HG02970 (cell line): ENCODE results near the gene VIL1.

Experiments
- ATAC-seq: cut with Tn5 transposase; IDR thresholded peaks from one replicate; pipeline ENCODE4 v1.9.1; 2021; ENCODE audit warnings: mild to moderate bottlenecking, moderate library complexity, moderate number of reproducible peaks; ENCODE audit not compliant: unreplicated experiment, low FRiP score

Gene VIL1

GRCh38 chr2:218435003-218435982 lies 16.4 kb downstream of the VIL1 start:
- no peak for ATAC-seq

DNA sequence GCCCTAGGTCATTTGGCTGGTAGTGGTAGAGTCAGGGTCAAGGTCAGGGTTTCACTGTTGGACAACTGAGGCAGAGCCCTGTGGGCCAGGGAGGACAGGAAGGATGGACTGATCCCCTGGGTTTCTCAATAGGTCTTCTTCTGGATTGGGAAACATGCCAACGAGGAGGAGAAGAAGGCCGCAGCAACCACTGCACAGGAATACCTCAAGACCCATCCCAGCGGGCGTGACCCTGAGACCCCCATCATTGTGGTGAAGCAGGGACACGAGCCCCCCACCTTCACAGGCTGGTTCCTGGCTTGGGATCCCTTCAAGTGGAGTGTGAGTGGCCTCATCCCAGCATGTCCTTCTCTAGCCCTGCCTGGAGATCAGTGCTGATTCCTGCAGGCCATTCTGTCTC lies 18.1 kb downstream of the VIL1 start:
- ATAC-seq, result no peak

DNA sequence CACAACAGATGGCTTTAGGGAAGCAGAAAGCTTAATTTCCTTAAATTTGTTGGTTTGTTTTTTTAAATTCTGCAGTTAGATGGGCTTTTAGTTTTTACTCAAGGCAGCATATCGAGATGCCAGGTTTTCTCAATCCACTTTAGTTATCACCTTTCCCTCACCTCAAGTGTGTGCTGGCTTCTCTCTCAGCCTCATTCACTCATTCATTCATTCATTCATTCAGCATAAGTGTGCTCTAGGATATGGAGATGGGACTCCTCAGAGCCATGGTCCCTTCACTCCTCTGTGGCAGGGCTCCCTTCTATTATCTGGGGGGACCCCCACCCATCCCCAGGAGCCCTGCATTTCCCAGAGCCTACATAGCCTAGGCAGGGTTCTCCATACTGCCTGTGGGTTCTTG lies 19.0 kb downstream of the VIL1 start:
- ATAC-seq, result no peak

DNA sequence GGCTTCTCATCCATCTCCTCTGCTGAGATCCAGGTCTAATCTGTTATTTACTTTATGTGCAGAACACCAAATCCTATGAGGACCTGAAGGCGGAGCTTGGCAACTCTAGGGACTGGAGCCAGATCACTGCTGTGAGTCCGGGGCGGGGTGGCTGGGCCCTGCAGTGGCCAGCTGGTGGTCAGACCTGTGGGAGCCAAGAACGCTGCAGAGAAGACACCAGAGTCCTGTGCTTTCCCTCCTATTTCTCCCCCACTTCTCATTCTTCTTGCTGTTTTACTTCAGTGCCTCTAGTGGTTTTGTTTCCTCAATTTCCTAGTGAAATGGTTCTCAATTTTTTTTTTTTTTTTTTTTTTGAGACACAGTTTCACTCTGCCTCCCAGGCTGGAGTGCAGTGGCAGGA lies 19.7 kb downstream of the VIL1 start:
- ATAC-seq, result no peak

GRCh38 chr2:218444692-218445357 lies 25.9 kb downstream of the VIL1 start:
- no peak for ATAC-seq

DNA sequence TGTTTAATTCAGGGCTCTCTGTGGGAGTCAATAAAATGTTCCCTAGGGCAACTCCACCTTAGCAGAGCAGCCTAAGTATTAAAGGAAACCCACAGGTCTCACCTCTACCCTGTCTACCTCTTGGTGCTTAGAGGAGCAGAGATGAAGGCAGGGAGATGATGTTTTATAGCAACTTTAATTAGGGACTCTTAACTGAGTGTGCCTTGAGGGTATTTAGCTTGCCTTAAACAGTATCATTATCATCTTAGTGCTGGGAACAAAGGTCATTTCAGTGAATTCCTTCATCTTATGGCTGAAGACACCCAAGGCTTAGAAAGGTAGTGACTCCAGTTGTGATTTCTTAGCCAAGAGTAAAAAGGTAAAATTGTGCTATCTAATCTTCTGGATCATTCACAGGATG lies 26.7 kb downstream of the VIL1 start:
- ATAC-seq, result no peak

DNA sequence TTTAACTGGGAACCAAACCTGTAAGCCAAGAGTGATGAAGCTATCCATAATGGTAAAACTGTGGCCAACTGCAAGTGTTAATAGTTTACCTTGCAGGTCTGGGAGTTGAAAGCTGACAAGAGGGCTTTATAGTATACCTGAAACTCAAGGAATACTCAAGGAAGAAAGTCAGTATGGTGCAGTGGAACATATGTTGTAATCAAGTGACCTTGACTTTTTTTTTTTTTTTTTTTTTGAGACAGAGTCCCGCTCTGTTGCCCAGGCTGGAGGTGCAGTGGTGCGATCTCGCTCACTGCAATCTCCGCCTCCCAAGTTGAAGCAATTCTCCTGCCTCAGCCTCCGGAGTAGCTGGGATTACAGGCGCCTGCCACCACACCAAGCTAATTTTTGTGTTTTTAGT lies 27.6 kb downstream of the VIL1 start:
- no peak for ATAC-seq

DNA sequence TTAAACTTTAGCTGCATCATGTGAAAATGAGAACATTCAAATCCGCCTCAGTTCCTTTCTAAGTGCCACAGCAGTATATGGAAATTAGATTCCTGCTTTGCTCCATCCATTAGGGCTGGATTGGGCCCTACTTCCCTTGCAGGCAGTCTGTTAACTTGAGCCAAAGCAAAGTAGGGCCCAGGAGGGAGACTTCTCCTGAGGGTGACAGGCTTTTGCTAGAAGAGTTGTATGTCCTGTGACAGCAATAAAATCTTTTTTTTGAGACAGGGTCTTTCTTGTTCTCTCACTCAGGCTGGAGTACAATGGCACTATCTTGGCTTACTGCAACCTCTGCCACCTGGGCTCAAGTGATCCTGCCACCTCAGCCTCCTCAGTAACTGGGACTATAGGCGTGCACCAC lies 28.1 kb downstream of the VIL1 start:
- ATAC-seq, result no peak

DNA sequence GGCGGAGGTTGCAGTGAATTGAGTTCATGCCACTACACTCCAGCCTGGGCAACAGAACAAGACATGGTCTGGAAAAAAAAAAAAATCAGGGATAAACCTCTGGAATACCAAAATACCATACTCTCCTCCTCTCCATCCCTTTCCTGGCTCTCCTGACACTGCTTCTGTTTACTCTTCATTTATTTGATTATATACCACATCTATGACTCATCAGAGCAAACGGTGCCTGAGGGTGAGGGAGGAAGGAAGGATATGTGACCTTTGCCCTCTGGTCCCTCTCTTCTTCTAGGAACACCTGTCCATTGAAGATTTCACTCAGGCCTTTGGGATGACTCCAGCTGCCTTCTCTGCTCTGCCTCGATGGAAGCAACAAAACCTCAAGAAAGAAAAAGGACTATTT lies 30.0 kb downstream of the VIL1 start:
- no peak for ATAC-seq

GRCh38 chr2:218452079-218452478 lies 33.2 kb downstream of the VIL1 start:
- ATAC-seq, result no peak

- no peak for ATAC-seq
These were observed 37.9 kb downstream of the VIL1 start for GRCh38 chr2:218456849-218457248.

GRCh38 chr2:218458598-218458997 lies 39.7 kb downstream of the VIL1 start:
- ATAC-seq, result no peak

DNA sequence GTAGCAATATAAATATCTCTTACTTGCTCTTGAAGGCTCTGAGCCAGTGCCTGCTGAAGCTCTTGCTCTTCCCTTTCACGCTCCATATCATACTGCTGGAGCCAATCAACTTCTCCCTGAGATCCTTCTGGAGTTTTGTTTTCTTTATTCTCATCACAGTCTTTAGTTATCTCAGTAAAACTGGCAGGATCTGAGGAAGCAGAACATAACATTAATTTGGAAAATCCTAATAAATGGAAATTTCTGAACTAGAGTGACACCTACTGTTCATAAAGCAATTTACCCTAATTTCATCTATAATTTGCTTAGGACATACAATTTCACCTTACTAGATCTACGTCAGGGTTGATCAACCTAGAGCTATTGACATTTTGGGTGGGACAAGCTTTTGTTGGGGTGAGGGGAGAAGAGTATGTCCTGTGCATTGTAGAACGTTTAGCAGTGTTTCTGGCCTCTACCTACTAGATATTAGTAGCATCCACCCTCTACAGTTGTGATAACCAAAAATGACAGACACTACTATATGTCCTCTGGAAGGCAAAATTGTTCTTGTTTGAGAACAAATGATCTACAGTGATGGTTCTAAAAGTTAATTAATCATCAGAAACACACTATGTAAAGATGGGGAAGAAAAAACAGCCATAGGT lies 47.2 kb downstream of the VIL1 start:
- no peak for ATAC-seq

DNA sequence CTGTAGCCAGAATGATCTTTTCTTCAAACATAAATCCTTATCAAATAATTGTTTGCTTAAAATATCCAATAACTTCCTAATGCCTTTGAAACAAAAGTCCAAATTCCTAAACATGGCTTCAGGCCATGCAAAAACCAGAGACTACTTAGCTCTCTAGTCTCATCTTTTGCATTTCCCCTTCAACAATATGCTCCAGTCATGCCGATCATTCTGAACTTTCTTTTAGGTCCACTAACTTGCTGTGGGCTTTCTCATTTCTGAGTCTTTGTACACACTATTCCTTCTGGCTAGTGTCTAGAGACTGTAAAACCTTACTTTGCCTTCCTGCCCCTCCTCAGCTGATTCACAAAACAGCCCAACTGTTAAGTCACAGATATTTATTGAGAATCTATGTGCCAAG lies 51.5 kb downstream of the VIL1 start:
- ATAC-seq, result no peak

DNA sequence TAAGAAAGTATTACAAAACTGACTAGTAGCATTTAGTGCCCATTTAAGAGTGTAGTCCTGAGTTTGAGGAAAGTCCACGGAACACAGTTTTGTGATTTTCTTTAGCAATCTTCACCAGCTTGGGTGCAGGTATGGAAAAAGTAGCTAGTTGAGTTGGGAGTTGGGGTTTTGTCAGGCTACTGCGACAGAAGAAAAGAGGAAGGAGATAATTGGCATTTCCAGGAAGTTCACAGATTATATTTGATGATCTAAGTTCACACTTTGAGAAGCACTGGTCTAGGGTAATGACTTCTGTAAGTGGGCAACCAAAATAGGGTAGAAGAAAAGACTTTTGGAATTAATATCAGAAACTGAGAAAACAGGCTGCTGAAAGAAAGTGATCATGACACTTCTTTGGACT lies 52.1 kb downstream of the VIL1 start:
- no peak for ATAC-seq

GRCh38 chr2:218471982-218472381 lies 53.1 kb downstream of the VIL1 start:
- no peak for ATAC-seq

DNA sequence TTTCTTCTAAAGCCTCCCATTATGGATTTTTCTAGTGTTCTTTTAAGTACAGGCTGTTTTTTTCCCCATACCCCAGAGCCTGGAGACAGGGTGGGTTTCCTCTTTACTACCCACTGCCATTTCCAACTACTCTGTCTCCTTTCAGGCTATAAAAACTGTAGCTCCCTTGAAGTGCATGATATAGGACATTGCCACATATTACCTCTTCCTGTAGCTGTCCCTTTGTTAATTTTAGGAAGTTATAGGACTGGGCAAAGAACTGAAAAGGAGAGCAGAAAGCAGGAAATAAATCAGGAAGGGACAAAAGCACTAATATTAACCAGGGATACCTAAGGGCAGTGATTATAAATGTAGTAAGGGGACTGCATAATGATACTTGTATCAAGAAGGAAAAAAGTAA lies 54.1 kb downstream of the VIL1 start:
- no peak for ATAC-seq

GRCh38 chr2:218474527-218474926 lies 55.6 kb downstream of the VIL1 start:
- no peak for ATAC-seq

- ATAC-seq, result no peak
These were observed 57.8 kb downstream of the VIL1 start for GRCh38 chr2:218476676-218477075.

DNA sequence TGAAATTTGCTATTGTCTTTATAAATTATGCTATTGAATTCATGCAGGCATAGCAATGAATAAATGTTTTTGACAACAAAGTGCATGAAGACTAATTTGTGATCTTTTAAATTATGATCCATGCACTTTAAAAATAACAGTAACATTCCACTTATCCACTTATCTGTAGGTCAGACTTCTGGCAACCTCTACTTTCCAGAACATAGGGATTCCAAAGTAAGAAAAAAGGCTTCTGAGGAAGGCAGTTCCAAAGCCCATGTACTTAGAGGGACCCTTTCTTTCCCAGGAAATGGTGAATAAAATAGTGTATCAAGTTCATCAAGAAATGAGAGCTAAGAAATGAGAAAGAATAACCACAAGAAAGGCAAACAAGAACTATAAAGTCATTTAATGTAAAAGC lies 58.3 kb downstream of the VIL1 start:
- ATAC-seq, result no peak

DNA sequence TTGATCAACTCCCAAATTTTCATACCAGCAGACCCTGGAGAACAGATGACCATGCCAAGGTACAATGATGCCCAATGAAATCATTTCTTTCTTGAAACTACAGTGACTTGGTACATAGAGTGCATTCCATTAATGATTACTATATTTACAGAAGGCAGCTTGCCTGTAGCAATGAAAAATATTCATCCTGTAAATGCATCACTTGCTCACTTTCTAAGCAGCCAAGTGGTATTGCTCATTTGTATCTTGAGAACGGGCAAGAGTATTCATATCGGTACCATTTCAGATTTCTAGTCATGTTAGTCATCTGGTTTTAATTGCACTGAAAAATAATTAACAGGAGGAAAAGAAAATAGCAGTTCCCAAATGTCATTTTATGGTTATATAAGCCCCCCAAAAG lies 59.6 kb downstream of the VIL1 start:
- no peak for ATAC-seq
